HG03196 (cell line): ENCODE results near the gene NDUFV2.

Experiments used
- ATAC-seq: cut with Tn5 transposase; IDR thresholded peaks from one replicate; pipeline ENCODE4 v1.9.1; 2021; ENCODE audit not compliant: unreplicated experiment

Gene NDUFV2

GRCh38 chr18:9117980-9118841 lies 15.7 kb downstream of the NDUFV2 start:
- ATAC-seq: no peak

- no peak for ATAC-seq
These were observed 18.3 kb downstream of the NDUFV2 start for GRCh38 chr18:9120796-9121195.

- ATAC-seq: no peak
These were observed 21.0 kb downstream of the NDUFV2 start for GRCh38 chr18:9123520-9123919.

- ATAC-seq: no peak
These were observed 22.3 kb downstream of the NDUFV2 start for GRCh38 chr18:9124824-9125223.

DNA sequence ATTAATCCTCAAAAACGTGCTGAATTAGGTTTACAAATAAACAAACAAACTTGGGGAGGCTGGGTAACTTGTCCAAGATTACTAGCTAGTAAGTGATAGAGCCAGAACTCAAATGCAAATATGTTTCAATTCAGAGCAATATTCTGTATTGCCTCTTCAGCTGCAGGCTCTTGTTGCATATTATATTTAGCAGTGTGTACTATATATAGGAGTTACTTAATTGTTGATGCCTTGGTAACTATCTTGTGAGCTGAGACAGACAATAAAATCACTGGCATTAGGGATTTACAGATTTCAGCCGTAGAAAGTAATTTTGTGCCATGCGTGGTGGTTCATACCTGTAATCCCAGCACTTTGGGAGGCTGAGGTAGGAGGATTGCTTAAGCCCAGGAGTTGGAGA lies 23.8 kb downstream of the NDUFV2 start:
- no peak for ATAC-seq

DNA sequence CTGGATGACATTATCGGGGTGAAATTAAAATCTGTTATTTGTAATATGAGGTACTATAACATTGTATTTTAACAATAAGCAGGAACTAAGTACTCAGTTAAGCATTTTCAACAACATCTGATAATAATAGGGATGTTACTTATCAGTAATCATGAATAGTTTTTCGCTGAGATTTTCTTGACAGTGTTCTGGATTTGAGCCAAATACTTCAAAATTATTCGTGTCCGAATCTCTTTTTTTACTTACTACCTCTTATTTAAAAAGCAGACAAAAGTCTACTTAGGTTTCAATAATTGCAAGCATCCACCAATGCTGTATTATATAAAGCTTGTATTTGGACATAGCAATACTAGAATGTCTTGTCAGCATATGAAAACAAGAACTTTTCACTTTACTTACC lies 27.7 kb downstream of the NDUFV2 start:
- ATAC-seq: no peak

GRCh38 chr18:9130806-9131205 lies 28.3 kb downstream of the NDUFV2 start:
- no peak for ATAC-seq

GRCh38 chr18:9132628-9133027 lies 30.1 kb downstream of the NDUFV2 start:
- no peak for ATAC-seq

DNA sequence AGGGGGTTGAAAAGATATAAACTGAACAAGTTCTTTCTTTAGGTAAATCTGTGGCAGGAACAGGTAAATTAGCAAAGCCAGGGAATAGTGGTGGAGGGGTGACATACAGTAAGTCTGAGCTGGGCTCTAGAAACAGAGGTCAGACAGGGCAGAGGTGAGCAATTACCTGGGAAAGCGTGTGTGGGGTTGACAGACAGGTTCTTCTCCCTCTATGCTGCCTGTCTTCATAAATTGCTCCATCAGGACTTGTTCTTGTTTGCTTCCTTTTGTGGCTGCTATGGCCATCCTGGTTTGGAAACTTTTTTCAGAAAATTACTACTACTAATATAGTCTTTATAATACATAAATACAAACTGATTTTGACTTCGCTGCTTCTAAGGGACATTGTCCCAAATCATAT lies 30.7 kb downstream of the NDUFV2 start:
- no peak for ATAC-seq

- ATAC-seq: no peak
These were observed 32.8 kb downstream of the NDUFV2 start for GRCh38 chr18:9135081-9135911.

GRCh38 chr18:9135912-9136314 lies 33.4 kb downstream of the NDUFV2 start:
- peak; percentile 18 for ATAC-seq

DNA sequence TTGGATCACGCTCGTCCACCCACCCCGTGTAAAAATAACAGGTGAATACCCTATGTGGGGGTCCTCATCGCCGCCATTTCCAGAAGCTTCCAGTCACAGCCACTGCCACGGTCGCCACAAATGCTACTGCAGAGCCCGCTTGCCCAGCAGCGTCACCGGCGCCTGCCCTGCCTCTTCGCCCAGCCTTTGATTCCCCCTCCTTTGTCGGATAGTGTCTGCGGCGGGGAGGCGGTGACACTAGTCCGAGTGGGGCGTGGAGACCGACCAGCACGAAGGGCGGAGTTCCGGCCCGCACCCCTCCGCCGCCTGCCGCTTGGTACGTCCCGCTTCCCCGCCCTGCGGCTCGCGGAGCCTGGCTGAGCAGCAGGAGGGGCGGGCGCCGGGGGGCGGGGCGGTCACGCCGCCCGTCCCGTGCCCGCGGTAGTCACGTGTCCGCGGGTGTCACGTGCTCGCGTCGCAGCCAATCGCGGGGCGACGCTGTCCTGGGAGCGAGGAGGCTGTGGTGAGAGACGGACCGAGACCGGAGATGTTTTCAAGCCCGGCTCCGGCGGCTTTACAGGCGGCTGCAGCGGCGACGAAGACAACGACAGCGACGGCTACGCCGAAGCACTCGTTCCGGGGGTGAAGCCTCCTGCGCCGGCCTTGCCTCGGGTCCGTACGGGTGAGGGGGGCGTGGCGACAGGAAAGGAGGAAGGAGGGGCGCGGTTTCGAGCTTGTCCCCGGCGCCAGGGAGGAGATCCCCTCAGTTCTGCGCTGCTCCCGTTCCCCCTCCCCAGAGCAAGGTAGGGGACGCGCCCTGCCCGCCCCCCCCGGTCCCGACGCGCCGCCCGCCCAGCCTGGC lies 34.0 kb downstream of the NDUFV2 start, which contains the start of gene ANKRD12:
Gene ANKRD12, plus strand, starts transcription at position 467 of the 841 bp plus-strand sequence. CDS start 45,652 bp downstream, outside the sequence.
- peak; percentile 73 for ATAC-seq

DNA sequence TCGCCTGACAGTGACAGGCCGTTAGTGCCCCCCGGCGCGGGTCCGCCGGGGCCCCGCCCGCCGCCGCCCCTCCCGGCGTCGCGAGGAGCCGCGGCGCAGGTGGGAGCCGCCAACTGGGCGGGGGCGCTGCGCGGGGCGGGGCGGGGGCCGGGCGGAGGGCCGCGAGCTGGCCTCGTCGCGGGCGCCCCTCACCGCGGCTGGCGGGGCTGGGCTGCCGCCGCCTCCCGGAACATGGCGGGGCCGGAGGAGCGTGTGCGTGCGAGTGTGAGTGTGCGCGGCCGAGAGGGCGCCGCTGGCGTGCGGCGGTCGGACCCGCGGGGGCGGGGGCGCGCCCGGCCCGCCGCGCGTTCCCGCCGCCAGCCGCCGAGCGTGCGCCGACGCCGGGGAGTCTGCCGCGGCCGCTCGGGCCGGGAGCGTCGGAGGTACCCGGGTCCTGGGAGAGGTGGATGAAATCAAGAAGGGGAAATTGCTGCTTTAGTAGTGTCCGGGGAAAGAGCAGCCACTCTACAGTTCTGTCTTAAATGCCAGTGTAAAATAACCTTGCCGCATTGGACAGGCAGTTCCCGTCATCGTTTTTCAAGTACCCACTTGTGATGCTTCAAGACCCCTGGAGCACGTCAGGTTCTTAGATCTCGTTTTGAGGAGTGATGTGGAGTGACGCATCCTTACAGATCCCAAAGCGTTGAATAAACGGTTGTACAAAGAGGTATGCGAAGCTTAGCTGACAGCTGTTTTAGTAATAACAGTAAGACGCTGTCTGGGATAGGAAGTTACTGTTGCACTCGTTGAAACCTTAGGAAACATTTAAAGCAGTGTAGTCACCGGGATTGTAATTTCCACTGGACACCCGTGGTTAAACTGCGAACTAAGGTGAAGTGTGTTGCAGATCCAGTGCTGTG lies 34.9 kb downstream of the NDUFV2 start:
- peak; percentile 42 for ATAC-seq

- no peak for ATAC-seq
These were observed 37.0 kb downstream of the NDUFV2 start for GRCh38 chr18:9139400-9140039.

GRCh38 chr18:9140381-9140780 lies 37.9 kb downstream of the NDUFV2 start:
- ATAC-seq: no peak

DNA sequence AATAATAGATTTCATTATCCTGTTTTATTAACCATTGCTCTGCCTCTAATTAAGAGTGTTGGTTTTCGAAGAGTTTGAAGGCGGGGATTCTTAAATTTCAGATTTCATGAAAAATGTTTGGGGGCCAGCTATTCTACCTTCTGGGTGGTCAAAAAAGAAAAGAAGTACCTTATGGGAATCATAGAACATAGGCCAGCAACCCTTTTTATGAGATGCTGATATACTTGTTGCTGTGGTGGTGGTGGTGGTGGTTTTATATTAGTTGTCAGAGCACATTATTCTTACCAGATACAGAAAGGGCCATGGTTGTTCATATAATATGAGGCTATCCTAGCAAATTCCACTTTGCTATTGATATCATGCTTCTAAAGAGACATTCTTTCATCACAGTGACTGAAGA lies 38.5 kb downstream of the NDUFV2 start:
- ATAC-seq: no peak

- no peak for ATAC-seq
These were observed 43.7 kb downstream of the NDUFV2 start for GRCh38 chr18:9146224-9146623.

- ATAC-seq: peak; percentile 51
These were observed 45.1 kb downstream of the NDUFV2 start for GRCh38 chr18:9147440-9148202.

GRCh38 chr18:9148203-9148552 lies 45.7 kb downstream of the NDUFV2 start:
- no peak for ATAC-seq
